K562 (cell line): ENCODE results near the gene SLC25A42. TPM values are rescaled to one million over a fixed set of nuclear protein-coding genes. Genes with fewer than 3 reads are reported as not detected.

Source experiments
- ATAC-seq: fragments of 200-7000 bp; cut with Tn5 transposase; 3 replicates; pipeline ENCODE4 v1.9.1; 2020; ENCODE audit warnings: moderate library complexity
- BruUV-seq: library from RNA; stranded (reverse); fragments of 400-500 nt; replicated peaks from 2 replicates; lab custom pipeline; 2021; lab: Mats Ljungman, UMichigan
- CTCF ChIA-PET: fragments of 300-600 bp; formaldehyde crosslinking; extraction: SDS; loops from one replicate; lab custom pipeline; 2021; ENCODE audit warnings: low intra/inter-chr PET ratio; lab: Yijun Ruan, JAX
- POLR2A ChIA-PET: fragments of 300-600, 350-650 bp; sonication (Branson Sonifier 250); formaldehyde crosslinking; extraction: SDS; loops from one replicate; lab custom pipeline; 2021; ENCODE audit warnings: antibody characterized with exemption, inconsistent platforms; lab: Yijun Ruan, JAX
- DNase-seq, 4 experiments: peaks; one replicate each; pipeline versions ENCODE4 v3.0.0 to v3.0.0-alpha.2; 2011 to 2018; ENCODE audit warnings: low spot score in 3 of 4, mixed read lengths in 3 of 4; ENCODE audit errors: extremely low read depth in 1 of 4
- FAIRE-seq: peaks from 2 replicates; lab custom pipeline; 2011; peaks lifted over from hg19 to GRCh38; lab: Jason Lieb, UNC
- H2AFZ ChIP-seq: 2 replicates; pipeline ENCODE4 v1.6.0; 2011; ENCODE audit warnings: low read depth, low read length, control low read depth, inconsistent platforms
- H3K27ac ChIP-seq: fragments of 200-600 bp; 3 replicates; pipeline ENCODE4 v1.8.0; 2011; ENCODE audit warnings: low read depth, mild to moderate bottlenecking, control low read depth, inconsistent platforms, low read length, moderate library complexity, mixed read lengths; ENCODE audit errors: extremely low read depth
- H3K27me3 ChIP-seq, 2 experiments: fragments of 300-600 bp in 1 of 2; 2 replicates in 1 of 2; 3 replicates in 1 of 2; pipeline versions ENCODE4 v1.6.0 to v1.8.0; 2011; ENCODE audit warnings: inconsistent platforms in 2 of 2, low read length in 2 of 2, mild to moderate bottlenecking in 1 of 2, mixed read lengths in 1 of 2, moderate library complexity in 1 of 2; ENCODE audit not compliant: control insufficient read depth in 2 of 2, insufficient read depth in 2 of 2
- H3K36me3 ChIP-seq: fragments of 300-600 bp; 3 replicates; pipeline ENCODE4 v1.8.0; 2011; ENCODE audit warnings: mild to moderate bottlenecking, low read length, inconsistent platforms; ENCODE audit not compliant: control insufficient read depth, insufficient read depth
- H3K4me1 ChIP-seq, 2 experiments: fragments of 200-600 bp in 1 of 2; replicated peaks in 1 of 2; 2 replicates in 1 of 2; 3 replicates in 1 of 2; pipeline versions ENCODE4 v1.5.1 to v1.8.0; 2011; ENCODE audit warnings: inconsistent platforms in 2 of 2, low read length in 2 of 2, mild to moderate bottlenecking in 1 of 2, mixed read lengths in 1 of 2, moderate library complexity in 1 of 2; ENCODE audit not compliant: control insufficient read depth in 2 of 2, insufficient read depth in 2 of 2
- H3K4me2 ChIP-seq: 2 replicates; pipeline ENCODE4 v1.6.1; 2011; ENCODE audit warnings: low read length, control low read depth, inconsistent platforms, mixed read lengths; ENCODE audit not compliant: insufficient read depth
- H3K4me3 ChIP-seq: fragments of 200-600 bp; sonication (generic), shearing (Covaris generic); 2 replicates; pipeline ENCODE4 v1.5.1; 2016; ENCODE audit warnings: control low read depth, inconsistent platforms
- H3K79me2 ChIP-seq: fragments of 200-600 bp; 3 replicates; pipeline ENCODE4 v1.8.0; 2011; ENCODE audit warnings: low read length, inconsistent platforms; ENCODE audit not compliant: control insufficient read depth, insufficient read depth
- H3K9ac ChIP-seq, 2 experiments: 2 replicates each; pipeline versions ENCODE4 v1.6.0 to v1.6.1; 2011; ENCODE audit warnings: low read depth in 2 of 2, low read length in 2 of 2, control low read depth in 1 of 2, inconsistent platforms in 1 of 2, mild to moderate bottlenecking in 1 of 2, mixed read lengths in 1 of 2; ENCODE audit not compliant: insufficient read depth in 1 of 2
- H3K9me1 ChIP-seq: one replicate; pipeline ENCODE4 v1.6.0; 2011; ENCODE audit warnings: inconsistent platforms, mild to moderate bottlenecking, low read length, moderate library complexity; ENCODE audit not compliant: control insufficient read depth, insufficient read depth
- H3K9me3 ChIP-seq: replicated peaks from 2 replicates; pipeline ENCODE4 v1.5.1; 2011; ENCODE audit warnings: low read depth, low read length, inconsistent platforms; ENCODE audit not compliant: control insufficient read depth, insufficient read depth
- H4K20me1 ChIP-seq: replicated peaks from 2 replicates; pipeline ENCODE4 v1.6.1; 2011; ENCODE audit warnings: low read length, inconsistent platforms, mixed read lengths; ENCODE audit not compliant: control insufficient read depth, insufficient read depth
- CBX2 ChIP-seq: fragments of 200-600 bp; sonication (generic); IDR thresholded peaks from one replicate; pipeline ENCODE4 v1.6.1; 2012; ENCODE audit warnings: mild to moderate bottlenecking, low read length, inconsistent platforms; ENCODE audit not compliant: insufficient read depth, poor library complexity, severe bottlenecking
- CEBPB ChIP-seq: fragments of 450-650 bp; IDR thresholded peaks from 2 replicates; pipeline ENCODE4 v1.6.1; 2016; ENCODE audit warnings: missing genetic modification characterization, missing compliant biosample characterization
- CEBPG ChIP-seq, 3 experiments: fragments of 200-800 bp in 1 of 3; sonication (Bioruptor generic) in 1 of 3; sonication (generic) in 1 of 3; formaldehyde crosslinking in 1 of 3; IDR thresholded peaks in 2 of 3; conservative IDR thresholded peaks in 1 of 3; 2 replicates each; pipeline versions ENCODE4 v1.6.1 to v1.8.0; 2016 to 2022; ENCODE audit warnings: missing compliant biosample characterization in 2 of 3, missing genetic modification characterization in 2 of 3, mild to moderate bottlenecking in 1 of 3, missing genetic modification reagents in 1 of 3
- EWSR1 ChIP-seq: fragments of 450-650 bp; IDR thresholded peaks from 2 replicates; pipeline ENCODE4 v1.6.1; 2018; ENCODE audit warnings: borderline replicate concordance, mild to moderate bottlenecking, low read depth, moderate library complexity; ENCODE audit not compliant: partially characterized antibody
- ILK ChIP-seq: fragments of 450-650 bp; IDR thresholded peaks from 2 replicates; pipeline ENCODE4 v1.6.1; 2016; ENCODE audit warnings: missing genetic modification characterization, low read depth, mild to moderate bottlenecking, missing compliant biosample characterization, moderate library complexity, borderline replicate concordance
- SMAD1 ChIP-seq: fragments of 150-350 bp; IDR thresholded peaks from 2 replicates; pipeline ENCODE4 v1.6.1; 2014; ENCODE audit warnings: low read length, low read depth; ENCODE audit not compliant: partially characterized antibody
- STAT5A ChIP-seq: IDR thresholded peaks from 2 replicates; pipeline ENCODE4 v1.6.1; 2012; ENCODE audit warnings: low read length, inconsistent platforms, borderline replicate concordance
- ZNF586 ChIP-seq: fragments of 450-650 bp; formaldehyde crosslinking; conservative IDR thresholded peaks from 2 replicates; pipeline ENCODE4 v1.4.0; 2020; ENCODE audit warnings: mild to moderate bottlenecking, moderate library complexity
- ZNF79 ChIP-seq: fragments of 250-450 bp; sonication (Bioruptor Pico); IDR thresholded peaks from 2 replicates; pipeline ENCODE4 v1.4.0; 2020; ENCODE audit warnings: low read depth, mild to moderate bottlenecking, moderate library complexity
- WGBS: fragments of 100-300 bp; shearing (Covaris generic); methylation state at CpG from one replicate; pipeline ENCODE4 v1.1.6; 2016; ENCODE audit warnings: low coverage, mixed read lengths; ENCODE audit not compliant: insufficient coverage; ENCODE audit errors: missing lambda C conversion rate; 5-methylcytosine and 5-hydroxymethylcytosine counted together
- in situ Hi-C: fragments of 300-500 bp; cut with MboI; formaldehyde crosslinking; loops from 4 replicates; pipeline ENCODE4 v1.15.0; 2018; ENCODE audit warnings: inconsistent platforms, mixed read lengths
- intact Hi-C: fragments of 100-400 bp; cut with micrococcal nuclease; formaldehyde crosslinking; loops from 2 replicates; pipeline ENCODE4 v1.14.2; 2022
- polyA plus RNA-seq, 8 experiments: library from polyadenylated mRNA; depleted of rRNA in 4 of 8; stranded (reverse) in 5 of 8; unstranded in 3 of 8; fragments of >200 nt; fragmentation: Nextera tagmentation in 2 of 8; fragmentation: Illumina TruSeq in 1 of 8; extraction: Ambion mirVana in 2 of 8; extraction: Trizol in 1 of 8; gene quantifications; 2 replicates each; pipeline versions ENCODE4 v1.2.1 to v1.2.3, GENCODE V29; 2011 to 2014; ENCODE audit warnings: inconsistent platforms in 1 of 8, missing spikeins in 1 of 8
- total RNA-seq, 7 experiments: library from RNA; depleted of rRNA in 6 of 7; stranded (reverse); fragments of >200 nt in 6 of 7; fragmentation: Illumina TruSeq in 2 of 7; extraction: Trizol in 2 of 7; gene quantifications; 2 replicates each; pipeline versions ENCODE4 v1.2.1 to v1.2.3, GENCODE V29; 2011 to 2021; ENCODE audit warnings: low replicate concordance in 1 of 7
- TF ChIP-seq, protein P1 (sequence below): fragments of 250-450 bp; sonication (Bioruptor Pico); IDR thresholded peaks from 2 replicates; pipeline ENCODE4 v1.8.0; 2022; ENCODE audit warnings: inconsistent platforms, mild to moderate bottlenecking, moderate library complexity, borderline replicate concordance

SLC25A42 gene
- total and polyA plus RNA-seq, 9 of the 15 experiments (the other 6 are each of a cell fraction or from before 2014, with no cell fraction given) = 0.59 to 32.2 (median 14.1) TPM

DNA sequence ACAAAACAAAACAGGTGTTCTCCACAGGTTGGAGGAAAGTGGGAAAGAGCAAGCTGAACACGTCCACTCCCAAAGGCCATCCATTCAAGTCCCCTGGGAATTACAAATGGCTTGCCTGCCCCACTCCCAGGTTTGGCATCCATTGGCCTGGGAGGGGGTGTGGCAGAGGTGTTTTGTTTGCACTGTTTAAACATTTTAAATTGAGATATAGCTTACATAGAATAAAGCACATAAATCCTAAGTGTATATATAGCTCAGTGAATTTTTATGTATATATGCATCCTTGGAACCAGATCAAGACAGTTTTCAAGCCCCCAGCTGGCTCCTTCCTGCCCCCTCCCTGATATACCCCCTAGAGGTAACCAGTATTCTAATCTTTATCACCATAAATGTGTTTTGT is 12.7 kb downstream of the SLC25A42 start (continued):
- TF ChIP-seq ZNF79 (CRISPR knock-in tag) = no peak
- TF ChIP-seq, protein P1, sequence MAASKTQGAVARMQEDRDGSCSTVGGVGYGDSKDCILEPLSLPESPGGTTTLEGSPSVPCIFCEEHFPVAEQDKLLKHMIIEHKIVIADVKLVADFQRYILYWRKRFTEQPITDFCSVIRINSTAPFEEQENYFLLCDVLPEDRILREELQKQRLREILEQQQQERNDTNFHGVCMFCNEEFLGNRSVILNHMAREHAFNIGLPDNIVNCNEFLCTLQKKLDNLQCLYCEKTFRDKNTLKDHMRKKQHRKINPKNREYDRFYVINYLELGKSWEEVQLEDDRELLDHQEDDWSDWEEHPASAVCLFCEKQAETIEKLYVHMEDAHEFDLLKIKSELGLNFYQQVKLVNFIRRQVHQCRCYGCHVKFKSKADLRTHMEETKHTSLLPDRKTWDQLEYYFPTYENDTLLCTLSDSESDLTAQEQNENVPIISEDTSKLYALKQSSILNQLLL (CRISPR knock-in tag) = no peak
- no peak for TF ChIP-seq SMAD1
- no peak for TF ChIP-seq CEBPG (CRISPR knock-in tag; IDR thresholded peaks at IDR 0.05)
- TF ChIP-seq CEBPG (tag; conservative IDR thresholded peaks at IDR 0.05 in 1 of 2, IDR thresholded peaks at IDR 0.05 in 1 of 2) = no peak
- no peak for TF ChIP-seq ILK (tag)
- no peak for TF ChIP-seq ZNF586
- TF ChIP-seq EWSR1 = no peak
- TF ChIP-seq, all 486 proteins: peak for 0

DNA sequence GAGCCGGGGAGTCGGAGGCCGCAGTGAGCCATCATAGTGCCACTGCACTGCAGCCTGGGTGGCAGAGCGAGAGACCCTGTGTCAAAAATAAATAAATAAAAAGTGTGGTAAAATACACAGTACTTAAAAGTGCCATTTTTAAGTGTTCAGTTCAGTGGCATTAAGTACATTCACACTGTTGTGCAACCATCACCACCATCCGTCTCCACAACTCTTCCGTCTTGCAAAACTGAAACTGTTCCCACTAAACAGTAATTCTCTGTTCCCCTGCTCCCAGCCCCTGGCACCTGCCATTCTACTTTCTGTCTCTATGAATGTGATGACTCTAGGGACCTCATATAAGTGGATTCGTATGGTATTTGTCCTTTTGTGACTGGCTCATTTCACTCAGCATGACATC is 13.3 kb downstream of the SLC25A42 start:
- intact Hi-C loops = no loop called here

More for the DNA sequence above, 13.3 kb downstream of the SLC25A42 start:
- H3K4me1 ChIP-seq = peaks cover 5 to 9% of the 10 kb centered on the region in 2 experiments; a peak in 3 of 5 replicates
- WGBS = 96% methylated on average over 7 of the region's 7 CpGs
- POLR2A ChIA-PET = interaction anchor here (0.6 to 1.6 kb wide), 4 partner anchors 9 to 329 kb away, joined by 3 to 4 read pairs (median 3); no protein-coding TSS in a partner anchor
- in situ Hi-C loops = no loop called here
- no peak overlapping the region for H2AFZ ChIP-seq
- DNase-seq (no peak), ATAC-seq (no peak), FAIRE-seq (no peak)
- peaks cover 49% of the 10 kb centered on the region; the same call in 2 of the 3 replicates for H3K36me3 ChIP-seq
- peaks cover 6% of the 10 kb centered on the region; the same call in 1 of the 2 replicates for H4K20me1 ChIP-seq
- TF ChIP-seq CEBPB (tag) = 0 out of 2 replicates have a peak, but pooled peaks have one; percentile 13
- no peak for TF ChIP-seq CBX2
- TF ChIP-seq STAT5A = no peak
- no peaks in the 10 kb centered on the region for H3K27me3 ChIP-seq
- no peak overlapping the region for H3K27ac ChIP-seq
- H3K4me2 ChIP-seq = no peak overlapping the region
- H3K4me3 ChIP-seq = no peak overlapping the region
- H3K9me1 ChIP-seq = peaks cover 4% of the 10 kb centered on the region
- BruUV-seq = no TSS peak
- no peak overlapping the region for H3K9ac ChIP-seq
- H3K9me3 ChIP-seq = no peaks in the 10 kb centered on the region
- H3K79me2 ChIP-seq = peaks cover 39% of the 10 kb centered on the region
- CTCF ChIA-PET = no interaction called here
